Measurements from ENCODE around the gene TRPC4. TPM values are rescaled to one million over a fixed set of nuclear protein-coding genes. Genes with fewer than 3 reads are reported as not detected.

TRPC4 gene
- total RNA-seq, 4 donors from 2014 or later: 0.60 to 1.2 (median 1.1) TPM; not detected in 1

DNA sequence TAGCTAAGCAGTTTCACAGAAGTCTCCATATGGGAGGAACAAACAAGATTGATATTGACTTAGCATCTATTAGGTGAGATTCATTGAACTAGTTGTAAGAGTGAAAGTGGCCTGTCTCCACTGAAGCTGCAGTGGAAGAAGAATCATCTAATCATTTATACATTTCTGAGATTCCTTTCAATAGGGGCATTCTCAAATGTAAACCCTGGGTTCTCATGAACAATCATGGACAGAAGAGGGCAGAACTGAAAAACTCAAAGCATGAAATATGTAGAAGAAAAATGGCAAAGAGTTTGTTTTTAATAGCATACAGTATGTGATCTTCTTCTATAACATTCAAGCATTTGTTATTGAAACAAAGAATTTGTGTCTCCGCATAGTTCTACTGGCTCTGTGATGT is 253.4 kb downstream of the TRPC4 start:
- H3K4me3 ChIP-seq: no peak overlapping the region

DNA sequence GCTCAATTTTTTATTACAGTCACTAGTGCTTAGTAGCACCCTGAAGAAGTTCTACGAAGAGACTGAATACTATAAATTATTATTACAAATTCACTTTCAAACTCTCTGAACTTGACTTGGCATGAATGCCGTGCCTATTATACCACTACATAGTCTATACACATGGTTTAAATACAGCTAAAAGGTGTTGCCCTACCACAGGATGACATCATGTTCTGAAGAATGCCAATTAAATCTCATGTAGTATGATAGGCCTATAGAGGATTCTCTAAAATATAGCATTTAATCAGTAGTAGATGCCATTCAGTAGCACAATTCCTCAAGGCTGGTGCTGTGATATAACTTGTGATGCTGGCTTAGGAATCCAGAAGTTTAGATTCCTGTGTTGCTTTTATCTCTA is 254.3 kb downstream of the TRPC4 start:
- 69 to 84% methylated on average over 2 of the region's 2 CpGs for WGBS, 2 donors
- H3K27me3 ChIP-seq: no peaks in the 10 kb centered on the region
- no peak overlapping the region for H3K27ac ChIP-seq
- H3K36me3 ChIP-seq: no peaks in the 10 kb centered on the region
- DNase-seq (ENCODE audit: low spot score in 2 of 2): no peak
- TF ChIP-seq POLR2A (IDR thresholded peaks at IDR 0.05): no peak
- TF ChIP-seq, protein P1, sequence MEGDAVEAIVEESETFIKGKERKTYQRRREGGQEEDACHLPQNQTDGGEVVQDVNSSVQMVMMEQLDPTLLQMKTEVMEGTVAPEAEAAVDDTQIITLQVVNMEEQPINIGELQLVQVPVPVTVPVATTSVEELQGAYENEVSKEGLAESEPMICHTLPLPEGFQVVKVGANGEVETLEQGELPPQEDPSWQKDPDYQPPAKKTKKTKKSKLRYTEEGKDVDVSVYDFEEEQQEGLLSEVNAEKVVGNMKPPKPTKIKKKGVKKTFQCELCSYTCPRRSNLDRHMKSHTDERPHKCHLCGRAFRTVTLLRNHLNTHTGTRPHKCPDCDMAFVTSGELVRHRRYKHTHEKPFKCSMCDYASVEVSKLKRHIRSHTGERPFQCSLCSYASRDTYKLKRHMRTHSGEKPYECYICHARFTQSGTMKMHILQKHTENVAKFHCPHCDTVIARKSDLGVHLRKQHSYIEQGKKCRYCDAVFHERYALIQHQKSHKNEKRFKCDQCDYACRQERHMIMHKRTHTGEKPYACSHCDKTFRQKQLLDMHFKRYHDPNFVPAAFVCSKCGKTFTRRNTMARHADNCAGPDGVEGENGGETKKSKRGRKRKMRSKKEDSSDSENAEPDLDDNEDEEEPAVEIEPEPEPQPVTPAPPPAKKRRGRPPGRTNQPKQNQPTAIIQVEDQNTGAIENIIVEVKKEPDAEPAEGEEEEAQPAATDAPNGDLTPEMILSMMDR (IDR thresholded peaks at IDR 0.05): no peak
- no peak for TF ChIP-seq EP300 (IDR thresholded peaks at IDR 0.05)
- H3K4me1 ChIP-seq: no peaks in the 10 kb centered on the region
- no peak overlapping the region for H3K4me3 ChIP-seq
- no peaks in the 10 kb centered on the region for H3K9me3 ChIP-seq

More for the DNA sequence above, 253.4 kb downstream of the TRPC4 start:
- DNase-seq (ENCODE audit: low spot score in 2 of 2): no peak
- no peaks in the 10 kb centered on the region for H3K4me1 ChIP-seq
- H3K9me3 ChIP-seq: no peaks in the 10 kb centered on the region
- WGBS, 2 donors: 58 to 67% methylated on average over 1 of the region's 1 CpG
- no peak overlapping the region for H3K27ac ChIP-seq
- no peaks in the 10 kb centered on the region for H3K36me3 ChIP-seq
- no peaks in the 10 kb centered on the region for H3K27me3 ChIP-seq
- TF ChIP-seq EP300 (IDR thresholded peaks at IDR 0.05) (no peak), POLR2A (IDR thresholded peaks at IDR 0.05) (no peak)
- TF ChIP-seq, protein P1 (IDR thresholded peaks at IDR 0.05): no peak

DNA sequence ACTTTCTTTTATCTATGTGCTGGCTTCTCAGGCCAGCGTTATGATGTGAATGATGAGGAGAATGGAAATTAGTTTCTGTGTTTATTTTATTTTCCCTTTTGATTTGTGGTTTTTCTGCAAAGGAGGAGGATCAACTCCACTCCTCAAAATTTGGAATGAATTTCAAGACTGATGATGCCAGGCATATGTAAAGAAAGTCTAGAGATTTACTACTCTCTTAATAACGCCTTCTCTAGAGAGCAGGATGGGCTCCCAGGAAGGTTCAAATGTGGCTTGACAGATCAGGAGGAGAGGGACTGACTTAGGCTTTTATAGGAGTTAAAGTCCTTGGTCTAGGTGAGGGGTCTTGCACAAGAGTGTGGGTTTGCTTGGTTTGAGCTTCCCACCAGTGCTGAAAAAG is 255.9 kb downstream of the TRPC4 start:
- Histone ChIP-seq H3K27ac (no peak overlapping the region), H3K27me3 (no peaks in the 10 kb centered on the region), H3K9me3 (no peaks in the 10 kb centered on the region), H3K4me3 (no peak overlapping the region), H3K36me3 (no peaks in the 10 kb centered on the region), H3K4me1 (no peaks in the 10 kb centered on the region)
- DNase-seq (ENCODE audit: low spot score in 2 of 2): no peak
- WGBS, 2 donors: 63 to 76% methylated on average over 2 of the region's 2 CpGs
- TF ChIP-seq EP300 (IDR thresholded peaks at IDR 0.05) (no peak), POLR2A (IDR thresholded peaks at IDR 0.05) (no peak)
- TF ChIP-seq, protein P1 (IDR thresholded peaks at IDR 0.05): no peak

DNA sequence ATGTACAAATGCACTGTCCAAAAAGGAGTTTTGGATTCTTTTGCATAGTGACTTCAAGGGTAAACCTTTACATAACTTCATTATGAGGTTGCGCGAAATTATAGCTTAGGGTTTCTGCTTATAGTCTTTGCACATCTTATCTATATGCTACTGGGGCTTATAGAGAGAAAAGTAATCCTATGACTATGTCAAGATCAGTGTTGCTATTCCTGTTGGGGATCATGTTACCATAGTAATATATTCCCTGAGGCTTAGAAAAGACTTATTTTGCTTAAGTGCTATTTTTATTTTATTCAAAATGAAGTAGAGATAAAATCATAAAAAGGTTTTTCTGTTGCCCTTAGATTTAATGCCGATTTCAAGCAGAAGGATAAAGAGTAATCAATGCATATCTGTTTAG is 256.3 kb downstream of the TRPC4 start:
- no peaks in the 10 kb centered on the region for H3K4me1 ChIP-seq
- H3K36me3 ChIP-seq: no peaks in the 10 kb centered on the region
- no peak for DNase-seq (ENCODE audit: low spot score in 2 of 2)
- H3K4me3 ChIP-seq: no peak overlapping the region
- no peaks in the 10 kb centered on the region for H3K9me3 ChIP-seq
- H3K27me3 ChIP-seq: no peaks in the 10 kb centered on the region
- no peak overlapping the region for H3K27ac ChIP-seq
- TF ChIP-seq EP300 (IDR thresholded peaks at IDR 0.05) (no peak), POLR2A (IDR thresholded peaks at IDR 0.05) (no peak)
- TF ChIP-seq, protein P1 (IDR thresholded peaks at IDR 0.05): no peak
- WGBS, 2 donors: 75 to 78% methylated on average over 3 of the region's 3 CpGs

DNA sequence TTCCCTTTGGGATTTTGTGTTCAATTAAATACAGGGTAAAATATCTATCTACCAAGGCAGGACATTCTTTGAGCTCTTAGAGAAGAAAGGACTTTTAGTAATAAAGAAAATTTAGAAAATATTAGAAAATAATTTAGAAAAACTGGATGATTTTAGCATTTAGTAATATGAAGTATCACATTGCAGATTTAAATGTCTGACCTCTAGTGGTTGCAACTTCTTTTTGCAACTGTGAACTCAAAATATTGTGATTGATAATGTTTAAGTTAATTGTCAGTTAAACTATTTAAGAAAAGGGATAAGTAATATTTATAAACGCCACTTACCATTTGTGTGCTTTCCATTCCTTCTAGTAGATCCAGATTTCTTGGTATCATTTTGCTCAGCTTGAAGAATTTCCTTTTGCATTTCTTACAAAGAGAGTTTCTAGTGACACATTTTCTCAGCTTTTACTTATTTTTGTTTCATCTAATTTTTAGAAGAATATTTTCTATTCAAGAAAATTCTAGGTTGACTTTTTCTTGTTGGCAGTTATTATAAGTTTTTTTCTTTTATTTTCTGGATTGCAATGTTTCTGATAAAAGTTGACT is 260.7 kb downstream of the TRPC4 start:
- no peak for TF ChIP-seq EP300 (IDR thresholded peaks at IDR 0.05)
- TF ChIP-seq, protein P1 (IDR thresholded peaks at IDR 0.05): peak in 3 of 5 experiments; percentile 7 to 33 (median 9)
- H3K4me1 ChIP-seq: no peaks in the 10 kb centered on the region
- H3K9me3 ChIP-seq: no peaks in the 10 kb centered on the region
- H3K27me3 ChIP-seq: no peaks in the 10 kb centered on the region
- WGBS, 2 donors: 83 to 92% methylated on average over 1 of the region's 1 CpG
- H3K36me3 ChIP-seq: no peaks in the 10 kb centered on the region
- H3K4me3 ChIP-seq: no peak overlapping the region
- H3K27ac ChIP-seq: no peak overlapping the region
- DNase-seq (ENCODE audit: low spot score in 2 of 2): no peak
